ENCODE data around the gene KDM4B. TPM values are rescaled to one million over a fixed set of nuclear protein-coding genes. Genes with fewer than 3 reads are reported as not detected.

Gene KDM4B
- total and polyA plus RNA-seq, 2 of the 8 experiments (the other 6 are each of a cell fraction or from before 2014, with no cell fraction given), result 12.0 to 31.9 TPM

DNA sequence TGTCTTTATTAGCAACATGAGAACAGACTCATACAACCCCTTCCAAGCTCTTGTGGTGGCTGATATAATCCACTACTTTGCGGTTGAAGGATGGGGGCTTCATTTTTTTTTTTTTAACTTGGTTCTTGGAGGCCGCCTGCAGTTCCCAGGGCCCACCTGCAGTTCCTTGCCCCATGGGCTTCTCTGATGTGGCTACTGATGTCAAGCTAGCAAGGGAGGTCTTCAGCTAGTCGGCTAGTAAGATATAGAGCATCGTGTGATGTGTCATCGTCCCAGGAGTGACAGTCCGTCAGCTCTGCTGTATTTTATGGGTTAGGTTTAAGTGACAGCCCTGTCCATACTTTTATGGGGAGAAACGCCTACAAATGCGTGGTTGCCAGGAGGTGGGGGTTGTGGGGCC lies 33.5 kb upstream of the KDM4B start:
- no peak overlapping the region for H3K4me3 ChIP-seq (ENCODE audit: extremely low read depth in 1 of 4, insufficient read depth in 2 of 4, low read depth in 3 of 4, low read length in 4 of 4)
- H4K8ac ChIP-seq (ENCODE audit: extremely low read depth, insufficient read depth, low read length), result no peak overlapping the region
- H3K79me1 ChIP-seq (ENCODE audit: low read depth, low read length), result peaks cover 3% of the 10 kb centered on the region; the same call in 1 of the 2 replicates
- no peak overlapping the region for H3K23ac ChIP-seq (ENCODE audit: insufficient read length)
- POLR2A ChIA-PET (ENCODE audit: partially characterized antibody), result no interaction called here
- no peak overlapping the region for H2AFZ ChIP-seq (ENCODE audit: low read length)
- H2BK20ac ChIP-seq (ENCODE audit: low read length), result no peak overlapping the region
- H4K5ac ChIP-seq (ENCODE audit: insufficient read length, low read depth, low read length), result no peak overlapping the region
- no peak overlapping the region for H3K18ac ChIP-seq (ENCODE audit: extremely low read depth, low read length)
- H2AK5ac ChIP-seq (ENCODE audit: low read depth, low read length), result no peak overlapping the region
- CTCF ChIA-PET (ENCODE audit: partially characterized antibody), result interaction anchor here (0.9 to 1.5 kb wide), 2 partner anchors 103 to 126 kb away, joined by 3 to 4 read pairs; no protein-coding TSS in a partner anchor
- no peak overlapping the region for H3K14ac ChIP-seq (ENCODE audit: insufficient read length)
- no peak overlapping the region for H2BK5ac ChIP-seq (ENCODE audit: low read depth, low read length)
- H3K9ac ChIP-seq (replicated peaks in 1 of 4; ENCODE audit: extremely low read depth in 1 of 4, low read depth in 3 of 4, low read length in 3 of 4), result no peak overlapping the region
- H3K23me2 ChIP-seq (ENCODE audit: low read depth, low read length), result no peaks in the 10 kb centered on the region
- no peak overlapping the region for H2BK12ac ChIP-seq (ENCODE audit: low read depth, low read length)
- no peaks in the 10 kb centered on the region for H3K9me3 ChIP-seq (ENCODE audit: insufficient read depth in 2 of 2, low read depth in 1 of 2, low read length in 1 of 2)
- no peak overlapping the region for H4K91ac ChIP-seq (replicated peaks; ENCODE audit: insufficient read length, low read length)
- FAIRE-seq (no peak), DNase-seq (ENCODE audit: low read depth in 1 of 2, low spot score in 2 of 2) (no peak)
- no peaks in the 10 kb centered on the region for H3K4me1 ChIP-seq (replicated peaks in 1 of 4; ENCODE audit: control insufficient read depth in 3 of 4, insufficient read depth in 4 of 4, low read length in 3 of 4)
- H3K4me2 ChIP-seq (ENCODE audit: insufficient read depth in 1 of 2, low read depth in 2 of 2, low read length in 2 of 2), result no peak overlapping the region
- H4K20me1 ChIP-seq (replicated peaks in 1 of 2; ENCODE audit: control insufficient read depth in 1 of 2, insufficient read depth in 2 of 2, low read length in 2 of 2), result peaks cover 1 to 12% of the 10 kb centered on the region in 2 experiments
- no peak overlapping the region for H3K56ac ChIP-seq (replicated peaks; ENCODE audit: insufficient read length, low read depth, low read length)
- H3K27ac ChIP-seq (ENCODE audit: low read depth, low read length), result no peak overlapping the region
- 92% methylated on average over 8 of the region's 8 CpGs; no CpG with 5 or more reads in 1 of the 2 experiments for WGBS, 2 experiments (ENCODE audit: extremely low coverage in 1 of 2, insufficient coverage in 1 of 2, insufficient read length in 1 of 2, insufficient replicate concordance in 2 of 2, low coverage in 1 of 2, low lambda C conversion rate in 2 of 2, missing lambda C conversion rate in 1 of 2)
- no peaks in the 10 kb centered on the region for H3K27me3 ChIP-seq (replicated peaks in 1 of 4; ENCODE audit: control insufficient read depth in 3 of 4, extremely low read depth in 1 of 4, insufficient read depth in 3 of 4, low read length in 3 of 4)
- H3K36me3 ChIP-seq (ENCODE audit: control insufficient read depth in 2 of 4, insufficient read depth in 4 of 4, low read length in 3 of 4), result peaks cover 4 to 36% (median 23%) of the 10 kb centered on the region in 4 experiments; a peak in 6 of 8 replicates
- no peaks in the 10 kb centered on the region; a peak in 1 of 4 replicates for H3K79me2 ChIP-seq (ENCODE audit: control insufficient read depth in 1 of 2, insufficient read depth in 2 of 2, low read length in 2 of 2)
- no peak overlapping the region for H3K4ac ChIP-seq (replicated peaks; ENCODE audit: insufficient read length, low read depth, low read length)
- no peak overlapping the region for H2BK120ac ChIP-seq (replicated peaks; ENCODE audit: low read depth, low read length)
- H2BK15ac ChIP-seq (ENCODE audit: low read length), result no peak overlapping the region
- TF ChIP-seq RBBP5 (IDR thresholded peaks at IDR 0.05; ENCODE audit: borderline replicate concordance, low read depth, low read length) (no peak), GABPA (IDR thresholded peaks at IDR 0.05; ENCODE audit: borderline replicate concordance, insufficient read depth, low read length) (no peak), ASH2L (IDR thresholded peaks at IDR 0.05; ENCODE audit: low read length) (no peak), HDAC6 (IDR thresholded peaks at IDR 0.05; ENCODE audit: low read depth, low read length) (no peak), EGR1 (IDR thresholded peaks at IDR 0.05; ENCODE audit: borderline replicate concordance, low read depth, low read length) (no peak), RAD21 (IDR thresholded peaks at IDR 0.05 in 1 of 2, conservative IDR thresholded peaks at IDR 0.05 in 1 of 2; ENCODE audit: low read depth in 2 of 2, low read length in 2 of 2) (no peak), KDM1A (IDR thresholded peaks at IDR 0.05; ENCODE audit: borderline replicate concordance, low read length) (no peak), POLR2A (IDR thresholded peaks at IDR 0.05; ENCODE audit: control extremely low read depth in 1 of 2, low read depth in 2 of 2, low read length in 2 of 2) (no peak), PHF8 (conservative IDR thresholded peaks at IDR 0.05; ENCODE audit: low read depth, low read length) (no peak), RXRA (IDR thresholded peaks at IDR 0.05; ENCODE audit: insufficient read depth, low read depth, low read length) (no peak), NANOG (IDR thresholded peaks at IDR 0.05; ENCODE audit: insufficient read depth, low read depth, low read length, poor library complexity, severe bottlenecking) (no peak)
- TF ChIP-seq, protein P1, sequence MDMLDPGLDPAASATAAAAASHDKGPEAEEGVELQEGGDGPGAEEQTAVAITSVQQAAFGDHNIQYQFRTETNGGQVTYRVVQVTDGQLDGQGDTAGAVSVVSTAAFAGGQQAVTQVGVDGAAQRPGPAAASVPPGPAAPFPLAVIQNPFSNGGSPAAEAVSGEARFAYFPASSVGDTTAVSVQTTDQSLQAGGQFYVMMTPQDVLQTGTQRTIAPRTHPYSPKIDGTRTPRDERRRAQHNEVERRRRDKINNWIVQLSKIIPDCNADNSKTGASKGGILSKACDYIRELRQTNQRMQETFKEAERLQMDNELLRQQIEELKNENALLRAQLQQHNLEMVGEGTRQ (IDR thresholded peaks at IDR 0.05; ENCODE audit: low read length), result no peak
